WTC11 (cell line): ENCODE measurements around the gene FBXO41. TPM values are rescaled to one million over a fixed set of nuclear protein-coding genes. Genes with fewer than 3 reads are reported as not detected.

Source experiments
- ATF6 ChIP-seq: sonication (generic); formaldehyde crosslinking; IDR thresholded peaks from 2 replicates; pipeline ENCODE4 v1.8.1; 2023; ENCODE audit warnings: mild to moderate bottlenecking, missing genetic modification reagents
- CBFB ChIP-seq: sonication (generic); formaldehyde crosslinking; IDR thresholded peaks from 2 replicates; pipeline ENCODE4 v1.8.1; 2022; ENCODE audit warnings: mild to moderate bottlenecking, low read depth, missing genetic modification reagents
- ERG ChIP-seq: fragments of 250-450 bp; sonication (Bioruptor Pico); IDR thresholded peaks from 2 replicates; pipeline ENCODE4 v1.8.0; 2021; ENCODE audit warnings: mild to moderate bottlenecking
- ETV6 ChIP-seq: sonication (generic); formaldehyde crosslinking; IDR thresholded peaks from 2 replicates; pipeline ENCODE4 v1.8.1; 2022; ENCODE audit warnings: mild to moderate bottlenecking, missing genetic modification reagents
- FOXJ3 ChIP-seq: sonication (generic); formaldehyde crosslinking; IDR thresholded peaks from 2 replicates; pipeline ENCODE4 v1.9.0; 2021; ENCODE audit warnings: missing genetic modification reagents, mild to moderate bottlenecking, borderline replicate concordance
- FOXP4 ChIP-seq: sonication (generic); formaldehyde crosslinking; IDR thresholded peaks from 2 replicates; pipeline ENCODE4 v1.8.0; 2022; ENCODE audit warnings: mild to moderate bottlenecking, missing genetic modification reagents
- HMGXB4 ChIP-seq: sonication (generic); formaldehyde crosslinking; IDR thresholded peaks from 2 replicates; pipeline ENCODE4 v1.8.1; 2023; ENCODE audit warnings: mild to moderate bottlenecking, moderate library complexity, missing genetic modification reagents
- IRF1 ChIP-seq: sonication (generic); formaldehyde crosslinking; IDR thresholded peaks from 2 replicates; pipeline ENCODE4 v1.8.0; 2023; ENCODE audit warnings: missing genetic modification reagents
- JUN ChIP-seq: sonication (generic); formaldehyde crosslinking; IDR thresholded peaks from 2 replicates; pipeline ENCODE4 v1.8.0; 2023; ENCODE audit warnings: mild to moderate bottlenecking, missing genetic modification reagents
- NFATC4 ChIP-seq: fragments of 250-450 bp; sonication (Bioruptor Pico); IDR thresholded peaks from 2 replicates; pipeline ENCODE4 v1.9.0; 2021; ENCODE audit warnings: mild to moderate bottlenecking
- NFYB ChIP-seq: sonication (generic); formaldehyde crosslinking; conservative IDR thresholded peaks from 2 replicates; pipeline ENCODE4 v1.8.0; 2022; ENCODE audit warnings: low read depth, missing genetic modification reagents
- NR2C2 ChIP-seq: sonication (generic); formaldehyde crosslinking; IDR thresholded peaks from 2 replicates; pipeline ENCODE4 v1.8.0; 2022; ENCODE audit warnings: mild to moderate bottlenecking, missing genetic modification reagents
- OVOL2 ChIP-seq: fragments of 250-450 bp; sonication (Bioruptor Pico); IDR thresholded peaks from 2 replicates; pipeline ENCODE4 v1.9.0; 2021; ENCODE audit warnings: mild to moderate bottlenecking, borderline replicate concordance
- PRDM15 ChIP-seq: sonication (generic); formaldehyde crosslinking; IDR thresholded peaks from 2 replicates; pipeline ENCODE4 v1.8.0; 2022; ENCODE audit warnings: missing genetic modification reagents
- RORB ChIP-seq: fragments of 250-450 bp; sonication (Bioruptor Pico); IDR thresholded peaks from 2 replicates; pipeline ENCODE4 v1.9.0; 2021; ENCODE audit warnings: mild to moderate bottlenecking
- SMAD3 ChIP-seq: sonication (generic); formaldehyde crosslinking; IDR thresholded peaks from 2 replicates; pipeline ENCODE4 v1.8.0; 2022; ENCODE audit warnings: missing genetic modification reagents, mild to moderate bottlenecking, borderline replicate concordance
- SP1 ChIP-seq: sonication (generic); formaldehyde crosslinking; conservative IDR thresholded peaks from 2 replicates; pipeline ENCODE4 v1.8.1; 2022; ENCODE audit warnings: missing genetic modification reagents
- STAT6 ChIP-seq: sonication (generic); formaldehyde crosslinking; conservative IDR thresholded peaks from 2 replicates; pipeline ENCODE4 v1.8.1; 2023; ENCODE audit warnings: mild to moderate bottlenecking, low read depth, missing genetic modification reagents, moderate library complexity
- USF1 ChIP-seq: sonication (generic); formaldehyde crosslinking; IDR thresholded peaks from 2 replicates; pipeline ENCODE4 v1.8.0; 2022; ENCODE audit warnings: mild to moderate bottlenecking, missing genetic modification reagents
- ZNF138 ChIP-seq: sonication (generic); formaldehyde crosslinking; conservative IDR thresholded peaks from 2 replicates; pipeline ENCODE4 v1.8.1; 2022; ENCODE audit warnings: mild to moderate bottlenecking, moderate library complexity, missing genetic modification reagents
- total RNA-seq: library from RNA; stranded (reverse); gene quantifications from 3 replicates; pipeline ENCODE4 v1.2.3, GENCODE V29; 2021

The FBXO41 gene
- total RNA-seq, 1 experiment from 2014 or later = 19.2 TPM

GRCh38 chr2:73233932-73234832 lies 50.1 kb downstream of the FBXO41 start, which contains the start of gene CCT7 (continued):
- TF ChIP-seq SMAD3 (CRISPR knock-in tag) (no peak), NR2C2 (no peak; the same call in 1 of the 2 replicates), JUN (CRISPR knock-in tag) (no peak), ETV6 (peak; percentile 76; the same call in 1 of the 2 replicates), SP1 (CRISPR knock-in tag) (peak; percentile 54; the same call in 1 of the 2 replicates), NFATC4 (peak; percentile 10; the same call in 1 of the 2 replicates), ZNF138 (CRISPR knock-in tag) (no peak), OVOL2 (CRISPR knock-in tag) (no peak), FOXJ3 (CRISPR knock-in tag) (no peak), RORB (CRISPR knock-in tag) (no peak), ERG (CRISPR knock-in tag) (no peak), HMGXB4 (CRISPR knock-in tag) (peak; percentile 53; the same call in 1 of the 2 replicates), STAT6 (no peak), IRF1 (0 out of 2 replicates have a peak, but pooled peaks have one; percentile 31), ATF6 (CRISPR knock-in tag) (no peak), PRDM15 (CRISPR knock-in tag) (no peak), NFYB (CRISPR knock-in tag) (no peak), FOXP4 (CRISPR knock-in tag) (no peak), USF1 (CRISPR knock-in tag) (peak; percentile 34), CBFB (0 out of 2 replicates have a peak, but pooled peaks have one; percentile 74)
